Measurements from ENCODE around the gene INSM2.

GRCh38 chr14:35557221-35557747 is 23.3 kb downstream of the INSM2 start:
- no peak for TF ChIP-seq POLR2A (IDR thresholded peaks at IDR 0.05; ENCODE audit: insufficient read depth in 1 of 2, low read depth in 2 of 2, low read length in 2 of 2)
- no peak for TF ChIP-seq BRCA1 (CRISPR knock-in tag; IDR thresholded peaks at IDR 0.05)
- no peak for TF ChIP-seq ZBTB34 (CRISPR knock-in tag; IDR thresholded peaks at IDR 0.05)
- no peak for TF ChIP-seq KAT2B (IDR thresholded peaks at IDR 0.05; ENCODE audit: borderline replicate concordance, low read depth, low read length)
- no peak for TF ChIP-seq ZNF263 (CRISPR knock-in tag; IDR thresholded peaks at IDR 0.05)
- no peak for TF ChIP-seq ZNF275 (CRISPR knock-in tag; IDR thresholded peaks at IDR 0.05; ENCODE audit: borderline replicate concordance)
- no peak for TF ChIP-seq ZBTB8A (CRISPR knock-in tag; IDR thresholded peaks at IDR 0.05; ENCODE audit: borderline replicate concordance, low read depth)
- no peak for TF ChIP-seq HDAC2 (CRISPR knock-in tag; IDR thresholded peaks at IDR 0.05)
- no peak for TF ChIP-seq MTA3 (CRISPR knock-in tag; IDR thresholded peaks at IDR 0.05)
- TF ChIP-seq CTCF (CRISPR knock-in tag; IDR thresholded peaks at IDR 0.05): no peak
- no peak for TF ChIP-seq ZSCAN29 (CRISPR knock-in tag; conservative IDR thresholded peaks at IDR 0.05)
- TF ChIP-seq JUNB (CRISPR knock-in tag; IDR thresholded peaks at IDR 0.05; ENCODE audit: borderline replicate concordance): no peak
- TF ChIP-seq CEBPB (IDR thresholded peaks at IDR 0.05; ENCODE audit: borderline replicate concordance, low read depth, low read length): no peak
- TF ChIP-seq ZSCAN31 (CRISPR knock-in tag; IDR thresholded peaks at IDR 0.05; ENCODE audit: low read depth): no peak

Data from HepG2 (cell line).